ENCODE measurements around the gene NLRP4.

NLRP4 gene

GRCh38 chr19:55836340-55836739, at the start of gene NLRP4:
TSS of gene NLRP4 (plus strand) at chr19:55836540. CDS start at chr19:55852081, 15,541 bp downstream.
- DNase-seq, result no peak

GRCh38 chr19:55795021-55795420, 41.3 kb upstream of the NLRP4 start:
- DNase-seq, result no peak

- DNase-seq, result no peak
Observed at GRCh38 chr19:55801416-55801815, 34.9 kb upstream of the NLRP4 start.

- DNase-seq, result no peak
Observed at GRCh38 chr19:55802281-55802680, 34.1 kb upstream of the NLRP4 start.

- DNase-seq, result peak; percentile 62
Observed at GRCh38 chr19:55809381-55810058, 26.8 kb upstream of the NLRP4 start.

- no peak for DNase-seq
Observed at GRCh38 chr19:55811340-55811739, 25.0 kb upstream of the NLRP4 start.

GRCh38 chr19:55812449-55812848, 23.9 kb upstream of the NLRP4 start:
- no peak for DNase-seq

GRCh38 chr19:55813906-55814305, 22.4 kb upstream of the NLRP4 start:
- no peak for DNase-seq

- DNase-seq, result no peak
Observed at GRCh38 chr19:55820037-55820436, 16.3 kb upstream of the NLRP4 start.

GRCh38 chr19:55830656-55831055, 5.7 kb upstream of the NLRP4 start:
- no peak for DNase-seq

- no peak for DNase-seq
Observed at GRCh38 chr19:55831846-55832245, 4.5 kb upstream of the NLRP4 start, which contains the start of gene NLRP11. TSS of gene NLRP11 (minus strand) at chr19:55831999. CDS start at chr19:55818174, 13,825 bp downstream.

GRCh38 chr19:55832676-55833075, 3.7 kb upstream of the NLRP4 start:
- DNase-seq, result no peak

GRCh38 chr19:55838251-55838650, 1.9 kb downstream of the NLRP4 start:
- no peak for DNase-seq

- DNase-seq, result no peak
Observed at GRCh38 chr19:55838906-55839305, 2.6 kb downstream of the NLRP4 start.

- no peak for DNase-seq
Observed at GRCh38 chr19:55855160-55855559, 18.8 kb downstream of the NLRP4 start.

GRCh38 chr19:55857149-55857548, 20.8 kb downstream of the NLRP4 start:
- DNase-seq, result no peak

- no peak for DNase-seq
Observed at GRCh38 chr19:55857974-55858373, 21.6 kb downstream of the NLRP4 start.

- DNase-seq, result no peak
Observed at GRCh38 chr19:55858401-55858800, 22.1 kb downstream of the NLRP4 start.

GRCh38 chr19:55858969-55859368, 22.6 kb downstream of the NLRP4 start:
- no peak for DNase-seq

GRCh38 chr19:55866521-55866920, 30.2 kb downstream of the NLRP4 start:
- DNase-seq, result no peak

- DNase-seq, result no peak
Observed at GRCh38 chr19:55867101-55867500, 30.8 kb downstream of the NLRP4 start.

- DNase-seq, result no peak
Observed at GRCh38 chr19:55870736-55871135, 34.4 kb downstream of the NLRP4 start.

GRCh38 chr19:55877211-55877610, 40.9 kb downstream of the NLRP4 start:
- DNase-seq, result no peak

GRCh38 chr19:55882626-55883025, 46.3 kb downstream of the NLRP4 start:
- DNase-seq, result no peak

GRCh38 chr19:55898911-55899310, 62.6 kb downstream of the NLRP4 start:
- DNase-seq, result no peak
